OCI-LY3 (cell line): ENCODE results near the gene PDE3A.

Source experiments
- H2AFZ ChIP-seq: fragments of 200-600, 300-600 bp; shearing (Covaris generic); 2 replicates; pipeline ENCODE4 v1.6.0; 2014; ENCODE audit warnings: antibody characterized with exemption, low read depth, low read length
- H3K27ac ChIP-seq: fragments of 200-600, 300-600 bp; sonication (generic); 2 replicates; pipeline ENCODE4 v1.5.1; 2014; ENCODE audit warnings: mild to moderate bottlenecking, low read length, moderate library complexity, mixed read lengths
- H3K27me3 ChIP-seq: fragments of 200-600, 300-600 bp; sonication (generic); 2 replicates; pipeline ENCODE4 v1.6.1; 2014; ENCODE audit warnings: low read depth, low read length, mixed read lengths
- H3K36me3 ChIP-seq: fragments of 200-600, 300-600 bp; sonication (generic); replicated peaks from 2 replicates; pipeline ENCODE3; 2014; ENCODE audit warnings: low read depth, low read length, mixed read lengths
- H3K4me1 ChIP-seq: fragments of 300-600, 200-600 bp; sonication (generic); 2 replicates; pipeline ENCODE4 v1.6.1; 2014; ENCODE audit warnings: low read length, mixed read lengths
- H3K4me2 ChIP-seq: fragments of 200-600, 300-600 bp; sonication (generic); 2 replicates; pipeline ENCODE4 v1.6.1; 2014; ENCODE audit warnings: low read length, mixed read lengths
- H3K4me3 ChIP-seq: fragments of 300-600, 200-600 bp; sonication (generic); 2 replicates; pipeline ENCODE4 v1.5.1; 2014; ENCODE audit warnings: antibody characterized with exemption, mild to moderate bottlenecking, low read length, moderate library complexity
- H3K79me2 ChIP-seq: fragments of 300-600, 200-600 bp; shearing (Covaris generic); 2 replicates; pipeline ENCODE4 v1.6.1; 2014; ENCODE audit warnings: mild to moderate bottlenecking, low read length, mixed read lengths
- H3K9ac ChIP-seq: fragments of 300-600, 200-600 bp; shearing (Covaris generic); 2 replicates; pipeline ENCODE4 v1.6.0; 2014; ENCODE audit warnings: mild to moderate bottlenecking, low read length, moderate library complexity
- H3K9me3 ChIP-seq: fragments of 200-600, 300-600 bp; shearing (Covaris generic); 2 replicates; pipeline ENCODE4 v1.6.1; 2014; ENCODE audit warnings: low read length, mixed read lengths; ENCODE audit not compliant: insufficient read depth
- H4K20me1 ChIP-seq: fragments of 200-600, 300-600 bp; sonication (generic); 2 replicates; pipeline ENCODE4 v1.6.1; 2016; ENCODE audit warnings: low read length, mixed read lengths; ENCODE audit not compliant: insufficient read depth
- CTCF ChIP-seq: fragments of 200-600, 300-600 bp; sonication (generic); IDR thresholded peaks from 2 replicates; pipeline ENCODE4 v1.5.1; 2014; ENCODE audit warnings: antibody characterized with exemption, low read length, low read depth
- EZH2phosphoT487 ChIP-seq: fragments of 200-600 bp; shearing (Covaris generic); IDR thresholded peaks from 2 replicates; pipeline ENCODE4 v1.6.1; 2018; ENCODE audit warnings: antibody characterized with exemption, mixed run types, low read depth

PDE3A gene

GRCh38 chr12:20442322-20442721 lies 74.0 kb downstream of the PDE3A start:
- H3K4me3 ChIP-seq, result no peak overlapping the region
- no peak overlapping the region for H2AFZ ChIP-seq
- no peak overlapping the region for H3K4me2 ChIP-seq
- no peaks in the 10 kb centered on the region for H3K4me1 ChIP-seq
- H3K9ac ChIP-seq, result no peak overlapping the region
- H3K9me3 ChIP-seq, result no peaks in the 10 kb centered on the region
- TF ChIP-seq CTCF (no peak), EZH2phosphoT487 (no peak)
- no peaks in the 10 kb centered on the region for H4K20me1 ChIP-seq
- H3K27me3 ChIP-seq, result peaks cover 17% of the 10 kb centered on the region
- no peak overlapping the region for H3K27ac ChIP-seq
- H3K36me3 ChIP-seq, result no peaks in the 10 kb centered on the region
- no peaks in the 10 kb centered on the region for H3K79me2 ChIP-seq

- Histone ChIP-seq H2AFZ (no peak overlapping the region), H3K9ac (no peak overlapping the region), H3K79me2 (no peaks in the 10 kb centered on the region), H3K27me3 (peaks cover 17% of the 10 kb centered on the region), H3K9me3 (no peaks in the 10 kb centered on the region), H3K36me3 (no peaks in the 10 kb centered on the region), H4K20me1 (no peaks in the 10 kb centered on the region), H3K4me2 (no peak overlapping the region), H3K27ac (no peak overlapping the region), H3K4me1 (no peaks in the 10 kb centered on the region), H3K4me3 (no peak overlapping the region)
- TF ChIP-seq EZH2phosphoT487 (no peak), CTCF (no peak)
Measured at GRCh38 chr12:20443255-20443654, 74.9 kb downstream of the PDE3A start.

- H3K36me3 ChIP-seq, result no peaks in the 10 kb centered on the region
- no peak overlapping the region for H3K4me2 ChIP-seq
- H2AFZ ChIP-seq, result no peak overlapping the region
- H3K79me2 ChIP-seq, result no peaks in the 10 kb centered on the region
- no peak overlapping the region for H3K9ac ChIP-seq
- no peaks in the 10 kb centered on the region for H3K4me1 ChIP-seq
- no peak overlapping the region for H3K4me3 ChIP-seq
- TF ChIP-seq CTCF (no peak), EZH2phosphoT487 (no peak)
- no peaks in the 10 kb centered on the region for H3K9me3 ChIP-seq
- no peak overlapping the region for H3K27ac ChIP-seq
- H4K20me1 ChIP-seq, result no peaks in the 10 kb centered on the region
- peaks cover 17% of the 10 kb centered on the region for H3K27me3 ChIP-seq
Measured at GRCh38 chr12:20443792-20444191, 75.5 kb downstream of the PDE3A start.

- no peak overlapping the region for H3K4me2 ChIP-seq
- no peaks in the 10 kb centered on the region for H3K79me2 ChIP-seq
- no peaks in the 10 kb centered on the region for H3K4me1 ChIP-seq
- no peak overlapping the region for H3K4me3 ChIP-seq
- H2AFZ ChIP-seq, result no peak overlapping the region
- no peaks in the 10 kb centered on the region for H4K20me1 ChIP-seq
- H3K27ac ChIP-seq, result no peak overlapping the region
- no peaks in the 10 kb centered on the region for H3K36me3 ChIP-seq
- H3K27me3 ChIP-seq, result peaks cover 17% of the 10 kb centered on the region
- no peak overlapping the region for H3K9ac ChIP-seq
- H3K9me3 ChIP-seq, result no peaks in the 10 kb centered on the region
- TF ChIP-seq CTCF, result no peak
Measured at GRCh38 chr12:20444595-20445170, 76.3 kb downstream of the PDE3A start.
